Measurements from ENCODE around the gene ATG13. TPM values are rescaled to one million over a fixed set of nuclear protein-coding genes. Genes with fewer than 3 reads are reported as not detected.

Gene ATG13
- total RNA-seq, 6 experiments from 2014 or later = 64.2 to 94.0 (median 85.3) TPM

GRCh38 chr11:46721286-46721685 lies 103.9 kb downstream of the ATG13 start:
- Mint-ChIP-seq H3K4me1 (ENCODE audit: low read depth) (no peaks in the 10 kb centered on the region), H3K36me3 (ENCODE audit: low read depth) (no peaks in the 10 kb centered on the region), H3K27ac (no peak overlapping the region), H3K27me3 (ENCODE audit: insufficient read depth) (peaks cover 3% of the 10 kb centered on the region), H3K4me3 (no peak overlapping the region), H3K9me3 (no peaks in the 10 kb centered on the region)
- TF ChIP-seq CTCF (IDR thresholded peaks at IDR 0.05) = no peak
- DNase-seq = no peak

DNA sequence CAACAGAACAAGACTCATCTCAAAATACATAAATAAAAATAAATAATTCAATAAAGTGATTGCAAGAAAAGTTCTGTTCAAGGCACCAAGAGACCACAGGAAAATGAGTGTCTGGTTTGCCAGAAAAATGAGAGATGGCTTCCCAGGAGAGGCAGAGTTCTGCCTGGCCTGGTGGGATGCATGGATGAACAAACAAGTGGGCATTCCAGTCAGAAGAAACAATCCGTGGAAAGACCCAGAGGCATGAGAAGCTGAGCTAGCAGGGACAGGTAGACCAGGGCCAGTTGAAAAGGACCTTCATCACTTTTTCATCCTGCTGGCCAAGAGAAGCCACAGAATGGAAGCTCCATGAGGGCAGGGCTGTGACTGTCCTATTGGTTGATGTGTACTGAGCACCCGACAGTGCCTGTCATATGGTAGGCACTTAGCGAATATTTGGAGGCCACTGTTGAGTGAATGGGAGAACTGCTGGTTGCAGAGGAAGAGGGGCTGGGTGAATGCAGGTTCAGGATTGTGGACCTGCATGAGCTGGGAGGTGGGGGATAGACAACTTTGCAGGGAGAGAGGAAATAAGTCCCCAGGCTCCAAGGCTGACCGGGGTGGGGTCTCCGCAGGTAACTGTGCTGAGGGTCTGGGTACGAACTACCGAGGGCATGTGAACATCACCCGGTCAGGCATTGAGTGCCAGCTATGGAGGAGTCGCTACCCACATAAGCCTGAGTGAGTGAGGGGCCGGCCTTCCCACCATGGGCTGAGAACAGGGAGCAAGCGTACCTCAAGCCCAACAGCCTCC lies 105.4 kb downstream of the ATG13 start:
- Mint-ChIP-seq H3K27me3 (ENCODE audit: insufficient read depth) (peaks cover 4% of the 10 kb centered on the region), H3K4me1 (ENCODE audit: low read depth) (no peaks in the 10 kb centered on the region), H3K36me3 (ENCODE audit: low read depth) (no peaks in the 10 kb centered on the region), H3K27ac (no peak overlapping the region), H3K9me3 (no peaks in the 10 kb centered on the region), H3K4me3 (no peak overlapping the region)
- no peak for TF ChIP-seq CTCF (IDR thresholded peaks at IDR 0.05)
- no peak for DNase-seq

DNA sequence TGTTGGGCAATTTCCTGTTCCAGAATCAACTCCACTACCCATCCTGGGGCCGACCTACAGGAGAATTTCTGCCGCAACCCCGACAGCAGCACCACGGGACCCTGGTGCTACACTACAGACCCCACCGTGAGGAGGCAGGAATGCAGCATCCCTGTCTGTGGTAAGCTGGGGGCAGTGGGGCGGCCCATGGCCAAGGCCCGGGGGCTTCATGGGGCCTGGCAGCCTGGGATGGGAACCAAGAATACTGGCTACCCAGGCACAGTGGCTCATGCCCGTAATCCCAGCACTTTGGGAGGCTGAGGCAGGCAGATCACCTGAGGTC lies 106.0 kb downstream of the ATG13 start:
- no peak for DNase-seq
- Mint-ChIP-seq H3K9me3 (no peaks in the 10 kb centered on the region), H3K4me3 (no peak overlapping the region), H3K27ac (no peak overlapping the region), H3K27me3 (ENCODE audit: insufficient read depth) (peaks cover 4% of the 10 kb centered on the region), H3K4me1 (ENCODE audit: low read depth) (no peaks in the 10 kb centered on the region), H3K36me3 (ENCODE audit: low read depth) (no peaks in the 10 kb centered on the region)
- TF ChIP-seq CTCF (IDR thresholded peaks at IDR 0.05) = no peak

DNA sequence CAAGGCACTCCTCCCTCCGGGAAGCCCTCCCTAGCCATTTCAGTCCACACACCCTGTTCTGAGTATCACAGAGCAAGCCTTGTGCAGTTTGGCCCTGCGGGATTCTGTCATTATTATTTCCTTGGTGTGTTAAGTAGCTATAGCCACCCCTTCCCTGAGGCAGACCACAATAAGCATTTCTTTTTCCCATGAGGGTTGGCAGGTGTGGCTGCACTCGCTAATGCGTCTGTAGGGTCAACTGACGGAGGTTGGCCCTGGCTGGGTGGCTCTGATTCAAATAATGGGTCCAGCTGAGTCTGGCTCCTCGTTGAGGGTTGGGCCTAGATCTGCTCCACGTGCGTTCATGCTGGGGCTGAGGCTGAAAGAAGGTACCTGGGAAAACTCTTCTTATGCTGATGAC lies 106.7 kb downstream of the ATG13 start:
- Mint-ChIP-seq H3K27ac (no peak overlapping the region), H3K36me3 (ENCODE audit: low read depth) (no peaks in the 10 kb centered on the region), H3K4me1 (ENCODE audit: low read depth) (no peaks in the 10 kb centered on the region), H3K27me3 (ENCODE audit: insufficient read depth) (peaks cover 4% of the 10 kb centered on the region), H3K4me3 (no peak overlapping the region), H3K9me3 (no peaks in the 10 kb centered on the region)
- no peak for DNase-seq
- no peak for TF ChIP-seq CTCF (IDR thresholded peaks at IDR 0.05)

Other genes starting within 250 kb of the ATG13 start
- gene MDK, start 235.9 kb upstream of the ATG13 start, total RNA-seq (2021; fragmentation: NEBNext Ultra II Directional; extraction: Animal tissue kit (Norgen Biotek cat#: 25700)) = 10 to 100 TPM in 5 of 6 experiments, 1 to 10 TPM in 1; 9.7 to 22.9 (median 18.9) TPM
- not detected for gene CHRM4, start 225.8 kb upstream of the ATG13 start, total RNA-seq (2021; fragmentation: NEBNext Ultra II Directional; extraction: Animal tissue kit (Norgen Biotek cat#: 25700))
- gene AMBRA1, start 23.5 kb upstream of the ATG13 start, total RNA-seq (2021; fragmentation: NEBNext Ultra II Directional; extraction: Animal tissue kit (Norgen Biotek cat#: 25700)) = 10 to 100 TPM; 23.2 to 25.9 (median 24.4) TPM
- 1 to 10 TPM; 3.8 to 5.2 (median 4.7) TPM for gene HARBI1, start 326 bp upstream of the ATG13 start, total RNA-seq (2021; fragmentation: NEBNext Ultra II Directional; extraction: Animal tissue kit (Norgen Biotek cat#: 25700))
- gene ARHGAP1, start 83.1 kb downstream of the ATG13 start, total RNA-seq (2021; fragmentation: NEBNext Ultra II Directional; extraction: Animal tissue kit (Norgen Biotek cat#: 25700)) = 100 to 1,000 TPM; 107 to 134 (median 110) TPM
- 10 to 100 TPM in 1 of 6 experiments, 1 to 10 TPM in 5; 7.6 to 12.3 (median 9.0) TPM for gene ZNF408, start 83.5 kb downstream of the ATG13 start, total RNA-seq (2021; fragmentation: NEBNext Ultra II Directional; extraction: Animal tissue kit (Norgen Biotek cat#: 25700))
- not detected for gene F2, start 101.7 kb downstream of the ATG13 start, total RNA-seq (2021; fragmentation: NEBNext Ultra II Directional; extraction: Animal tissue kit (Norgen Biotek cat#: 25700))
- gene CKAP5, start 228.7 kb downstream of the ATG13 start, total RNA-seq (2021; fragmentation: NEBNext Ultra II Directional; extraction: Animal tissue kit (Norgen Biotek cat#: 25700)) = 100 to 1,000 TPM in 5 of 6 experiments, 10 to 100 TPM in 1; 87.8 to 125 (median 116) TPM